Mammary epithelial cell (primary cell): ENCODE data around the gene TMED1.

Experiments used
- CTCF ChIP-seq, 2 donors: IDR thresholded peaks in 1 of 2; conservative IDR thresholded peaks in 1 of 2; 2 replicates each; pipeline ENCODE4 v1.5.1; 2011 to 2012; ENCODE audit warnings: inconsistent platforms in 2 of 2, low read length in 2 of 2, mild to moderate bottlenecking in 2 of 2, control low read depth in 1 of 2, low read depth in 1 of 2; ENCODE audit not compliant: insufficient read depth in 1 of 2; ENCODE audit errors: extremely low read depth in 1 of 2
- EZH2 ChIP-seq: IDR thresholded peaks from 2 replicates; pipeline ENCODE4 v1.6.1; 2012; ENCODE audit warnings: low read length, inconsistent platforms, borderline replicate concordance

DNA sequence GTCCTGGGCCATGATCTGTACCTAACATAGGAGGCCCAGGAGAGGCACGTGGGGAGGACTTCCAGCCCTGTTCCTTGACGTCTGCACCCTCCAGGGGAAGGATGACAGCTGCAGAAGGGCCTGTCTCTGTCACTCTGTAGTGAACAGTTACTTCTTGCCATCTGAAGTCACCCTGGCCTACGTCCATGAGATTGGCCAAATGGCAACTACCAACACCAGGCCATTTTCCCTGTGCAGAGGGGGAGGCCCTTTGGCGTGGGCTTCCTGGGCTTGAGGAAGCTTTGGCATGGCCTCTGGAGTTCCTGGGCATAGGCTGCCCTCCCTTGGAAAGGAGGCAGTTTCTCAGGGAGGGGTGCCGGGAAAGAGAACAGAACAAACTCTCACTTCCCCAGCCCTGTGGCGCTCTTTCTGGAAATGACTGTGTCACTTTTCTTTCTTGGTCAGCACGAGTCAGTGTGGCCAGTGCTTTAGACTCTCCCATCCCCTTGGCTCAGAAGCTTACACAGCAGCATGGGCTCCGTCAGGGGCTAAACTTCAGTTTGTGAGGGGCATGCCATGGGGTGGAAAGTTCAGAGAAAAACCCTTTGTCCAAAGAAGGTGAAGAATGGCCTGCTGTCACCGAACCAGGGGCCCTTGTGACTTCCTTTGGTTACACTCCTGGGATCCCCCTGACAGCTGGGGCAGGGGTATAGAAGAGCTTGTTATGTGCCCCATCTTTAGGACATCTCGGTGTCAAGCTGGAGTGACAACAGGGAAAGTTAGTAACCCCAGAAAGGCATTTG is 40.6 kb upstream of the TMED1 start:
- TF ChIP-seq CTCF (conservative IDR thresholded peaks at IDR 0.05 in 1 of 2, IDR thresholded peaks at IDR 0.05 in 1 of 2; ENCODE audit: extremely low read depth in 1 of 2, insufficient read depth in 1 of 2, low read depth in 1 of 2, low read length in 2 of 2), result no peak
- no peak for TF ChIP-seq EZH2
